HepG2 (cell line): ENCODE results near the gene RRP9.

Experiments used
- EP300 ChIP-seq, 3 experiments: sonication (generic) in 1 of 3; formaldehyde crosslinking in 1 of 3; IDR thresholded peaks; 2 replicates each; pipeline versions ENCODE4 v1.5.1 to v1.6.1; 2011 to 2020; ENCODE audit warnings: low read depth in 2 of 3, low read length in 2 of 3, borderline replicate concordance in 1 of 3, improper control_type of control experiment in 1 of 3, mild to moderate bottlenecking in 1 of 3, missing genetic modification reagents in 1 of 3, moderate library complexity in 1 of 3
- FOXP1 ChIP-seq, 2 experiments: fragments of 450-650 bp in 1 of 2; IDR thresholded peaks; 2 replicates each; pipeline ENCODE4 v1.6.1; 2017 to 2018; ENCODE audit warnings: antibody characterized with exemption in 1 of 2
- JUND ChIP-seq: sonication (generic); formaldehyde crosslinking; IDR thresholded peaks from 2 replicates; pipeline ENCODE4 v1.8.0; 2022; ENCODE audit warnings: mild to moderate bottlenecking, missing genetic modification reagents
- MYC ChIP-seq: sonication (generic); formaldehyde crosslinking; IDR thresholded peaks from 2 replicates; pipeline ENCODE4 v1.9.0; 2021; ENCODE audit warnings: missing genetic modification reagents, borderline replicate concordance
- NFKBIZ ChIP-seq: IDR thresholded peaks from 2 replicates; pipeline ENCODE4 v1.6.1; 2018; ENCODE audit warnings: missing genetic modification reagents, missing compliant biosample characterization
- NR2F2 ChIP-seq: IDR thresholded peaks from 2 replicates; pipeline ENCODE4 v1.6.1; 2012; ENCODE audit warnings: low read depth, inconsistent platforms, borderline replicate concordance
- SIN3B ChIP-seq: fragments of 150-350 bp; IDR thresholded peaks from 2 replicates; pipeline ENCODE4 v1.6.1; 2014; ENCODE audit warnings: low read length
- U2AF2 ChIP-seq: fragments of 200-400 bp; formaldehyde crosslinking; IDR thresholded peaks from 2 replicates; pipeline ENCODE4 v1.6.1; 2017; ENCODE audit warnings: low read depth, mild to moderate bottlenecking, low read length
- ZBTB37 ChIP-seq: sonication (generic); formaldehyde crosslinking; IDR thresholded peaks from 2 replicates; pipeline ENCODE4 v1.4.0; 2020; ENCODE audit warnings: mild to moderate bottlenecking, missing genetic modification reagents
- ZBTB39 ChIP-seq: sonication (generic); formaldehyde crosslinking; IDR thresholded peaks from 2 replicates; pipeline ENCODE4 v1.5.0; 2020; ENCODE audit warnings: missing genetic modification reagents
- ZNF335 ChIP-seq: sonication (generic); formaldehyde crosslinking; IDR thresholded peaks from 2 replicates; pipeline ENCODE4 v1.4.0; 2020; ENCODE audit warnings: missing genetic modification reagents
- ZNF619 ChIP-seq: sonication (generic); formaldehyde crosslinking; IDR thresholded peaks from 2 replicates; pipeline ENCODE4 v1.4.0; 2020; ENCODE audit warnings: mild to moderate bottlenecking, missing genetic modification reagents

DNA sequence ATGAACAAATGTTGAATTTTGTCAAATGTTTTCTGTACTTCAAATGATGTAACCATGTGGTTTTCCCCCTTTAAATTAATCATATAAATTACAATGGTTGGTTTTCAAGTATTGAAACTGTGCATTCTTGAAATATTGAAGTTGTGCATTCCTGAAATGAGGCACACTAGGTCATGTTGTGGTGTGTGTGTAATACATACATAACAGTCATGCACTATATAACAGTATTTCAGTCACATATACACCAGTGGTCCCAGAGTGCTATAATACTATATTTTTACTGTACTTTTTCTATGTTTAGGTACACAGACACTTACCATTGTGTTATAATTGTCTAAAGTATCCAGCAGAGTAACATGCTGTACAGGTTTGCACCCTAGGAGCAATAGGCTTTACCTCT lies 55.3 kb downstream of the RRP9 start:
- TF ChIP-seq SIN3B (no peak), MYC (CRISPR knock-in tag) (no peak), JUND (no peak), FOXP1 (IDR thresholded peaks at IDR 0.05) (no peak), FOXP1 (CRISPR knock-in tag; IDR thresholded peaks at IDR 0.05) (no peak), EP300 (IDR thresholded peaks at IDR 0.05; ENCODE audit: low read depth in 2 of 2, low read length in 2 of 2) (no peak), EP300 (CRISPR knock-in tag; IDR thresholded peaks at IDR 0.05; ENCODE audit: borderline replicate concordance) (no peak), ZNF619 (CRISPR knock-in tag) (no peak), NFKBIZ (no peak), NR2F2 (no peak), U2AF2 (no peak), ZBTB37 (CRISPR knock-in tag) (no peak), ZBTB39 (CRISPR knock-in tag) (no peak), ZNF335 (CRISPR knock-in tag) (no peak)
